ENCODE measurements around the gene STK17A. TPM values are rescaled to one million over a fixed set of nuclear protein-coding genes. Genes with fewer than 3 reads are reported as not detected.
"Not testable (repeated sequence)": the region's sequence is repeated elsewhere in the genome, so short reads cannot be mapped to it uniquely, and the experiment has no call there.

Gene STK17A
- total RNA-seq, 6 experiments from 2014 or later = 59.0 to 79.2 (median 62.8) TPM

- peaks cover 30% of the 10 kb centered on the region for H3K4me1 Mint-ChIP-seq (ENCODE audit: low read depth)
- no peak for TF ChIP-seq CTCF (IDR thresholded peaks at IDR 0.05)
- H3K36me3 Mint-ChIP-seq (ENCODE audit: low read depth) = peaks cover 6% of the 10 kb centered on the region
- H3K27ac Mint-ChIP-seq = no peak overlapping the region
- DNase-seq = no peak
- no peak overlapping the region for H3K4me3 Mint-ChIP-seq
- peaks cover 2% of the 10 kb centered on the region; the same call in 1 of the 2 replicates for H3K27me3 Mint-ChIP-seq (ENCODE audit: insufficient read depth)
- H3K9me3 Mint-ChIP-seq = no peaks in the 10 kb centered on the region
These were observed 6.7 kb upstream of the STK17A start for GRCh38 chr7:43576241-43576640.

- H3K27ac Mint-ChIP-seq = peak overlapping the region; percentile 37; the same call in 1 of the 2 replicates
These were observed 5.4 kb upstream of the STK17A start for GRCh38 chr7:43577485-43577951.

GRCh38 chr7:43583424-43584194 lies 701 bp downstream of the STK17A start:
- Mint-ChIP-seq H3K4me1 (ENCODE audit: low read depth) (peaks cover 53% of the 10 kb centered on the region), H3K4me3 (peak overlapping the region; percentile 100), H3K27ac (peak overlapping the region; percentile 100), H3K9me3 (no peaks in the 10 kb centered on the region), H3K27me3 (ENCODE audit: insufficient read depth) (peaks cover 9% of the 10 kb centered on the region), H3K36me3 (ENCODE audit: low read depth) (peaks cover 17% of the 10 kb centered on the region)
- no peak for TF ChIP-seq CTCF (IDR thresholded peaks at IDR 0.05)
- peak; percentile 38 for DNase-seq

More at GRCh38 chr7:43577485-43577951, 5.4 kb upstream of the STK17A start:
- peaks cover 6% of the 10 kb centered on the region for H3K36me3 Mint-ChIP-seq (ENCODE audit: low read depth)
- no peak for DNase-seq
- peaks cover 32% of the 10 kb centered on the region for H3K4me1 Mint-ChIP-seq (ENCODE audit: low read depth)
- H3K9me3 Mint-ChIP-seq = no peaks in the 10 kb centered on the region
- H3K27me3 Mint-ChIP-seq (ENCODE audit: insufficient read depth) = peaks cover 2% of the 10 kb centered on the region; the same call in 1 of the 2 replicates
- H3K4me3 Mint-ChIP-seq = no peak overlapping the region
- no peak for TF ChIP-seq CTCF (IDR thresholded peaks at IDR 0.05)

GRCh38 chr7:43584195-43584586 lies 1.3 kb downstream of the STK17A start:
- Mint-ChIP-seq H3K4me1 (ENCODE audit: low read depth) (peaks cover 59% of the 10 kb centered on the region), H3K36me3 (ENCODE audit: low read depth) (peaks cover 17% of the 10 kb centered on the region), H3K27ac (peak overlapping the region; percentile 100), H3K4me3 (peak overlapping the region; percentile 100), H3K9me3 (no peaks in the 10 kb centered on the region), H3K27me3 (ENCODE audit: insufficient read depth) (peaks cover 9% of the 10 kb centered on the region)
- TF ChIP-seq CTCF (IDR thresholded peaks at IDR 0.05) = no peak
- DNase-seq = peak; percentile 62

- DNase-seq; H3K27me3 Mint-ChIP-seq (ENCODE audit: insufficient read depth); H3K9me3 Mint-ChIP-seq: not testable (repeated sequence)
- Mint-ChIP-seq H3K4me3 (peak overlapping the region; percentile 100), H3K4me1 (ENCODE audit: low read depth) (peaks cover 64% of the 10 kb centered on the region), H3K36me3 (ENCODE audit: low read depth) (peaks cover 17% of the 10 kb centered on the region), H3K27ac (peak overlapping the region; percentile 100)
These were observed 1.8 kb downstream of the STK17A start for GRCh38 chr7:43584733-43585132.

GRCh38 chr7:43585562-43585961 lies 2.7 kb downstream of the STK17A start:
- Mint-ChIP-seq H3K36me3 (ENCODE audit: low read depth) (peaks cover 17% of the 10 kb centered on the region), H3K9me3 (no peaks in the 10 kb centered on the region), H3K27me3 (ENCODE audit: insufficient read depth) (peaks cover 8% of the 10 kb centered on the region), H3K4me1 (ENCODE audit: low read depth) (peaks cover 71% of the 10 kb centered on the region), H3K27ac (peak overlapping the region; percentile 100), H3K4me3 (peak overlapping the region; percentile 100)
- peak; percentile 48 for DNase-seq
- TF ChIP-seq CTCF (IDR thresholded peaks at IDR 0.05) = no peak

Data from HFFc6 (cell line).